WERI-Rb-1 (cell line): Measurements from ENCODE around the gene EPO.

Experiments
- DNase-seq: peaks from one replicate; pipeline ENCODE4 v3.0.0-alpha.2; 2020
- H3K27ac ChIP-seq: fragments of 250-450 bp; sonication (Bioruptor Pico); 2 replicates; pipeline ENCODE4 v1.5.1; 2020; ENCODE audit warnings: mild to moderate bottlenecking, moderate library complexity
- H3K27me3 ChIP-seq: fragments of 250-450 bp; sonication (Bioruptor Pico); 2 replicates; pipeline ENCODE4 v1.5.1; 2021; ENCODE audit warnings: mild to moderate bottlenecking, low read depth, moderate library complexity; ENCODE audit not compliant: insufficient read depth, severe bottlenecking
- H3K36me3 ChIP-seq: fragments of 250-450 bp; sonication (Bioruptor Pico); 2 replicates; pipeline ENCODE4 v1.5.1; 2020; ENCODE audit warnings: mild to moderate bottlenecking, moderate library complexity
- H3K4me3 ChIP-seq: 2 replicates; pipeline ENCODE4 v1.5.1; 2011; ENCODE audit warnings: low read depth, mild to moderate bottlenecking, control low read depth, low read length
- H3K9me3 ChIP-seq: fragments of 250-450 bp; sonication (Bioruptor Pico); 2 replicates; pipeline ENCODE4 v1.5.1; 2021; ENCODE audit warnings: mild to moderate bottlenecking, moderate library complexity; ENCODE audit not compliant: severe bottlenecking
- TF ChIP-seq, protein P1 (sequence below): IDR thresholded peaks from 2 replicates; pipeline ENCODE4 v1.5.1; 2011; ENCODE audit warnings: low read depth, mild to moderate bottlenecking, control low read depth, inconsistent platforms, low read length

EPO gene

DNA sequence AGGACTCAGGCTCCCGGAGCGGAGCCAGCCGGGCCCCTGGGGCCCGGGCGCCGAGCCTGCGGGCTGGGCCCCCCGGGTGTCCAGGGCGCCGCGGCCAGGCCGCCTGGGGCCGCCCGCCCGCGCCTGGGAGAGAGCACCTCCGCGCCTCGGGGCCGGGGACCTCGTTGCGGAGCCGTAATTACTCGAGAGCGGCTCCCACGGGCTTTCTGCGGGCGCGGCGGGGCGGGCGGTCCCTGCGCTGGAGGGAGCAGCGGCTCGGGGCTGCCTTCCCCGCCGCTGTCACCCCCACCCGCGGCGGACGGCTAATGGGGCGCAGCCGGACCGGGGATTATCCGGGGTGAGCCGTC, 45.2 kb upstream of the EPO start:
- DNase-seq = no peak
- Histone ChIP-seq H3K27me3 (no peaks in the 10 kb centered on the region), H3K27ac (no peak overlapping the region), H3K4me3 (peak overlapping the region; percentile 94), H3K9me3 (no peaks in the 10 kb centered on the region), H3K36me3 (peaks cover 32% of the 10 kb centered on the region)
- TF ChIP-seq, protein P1, sequence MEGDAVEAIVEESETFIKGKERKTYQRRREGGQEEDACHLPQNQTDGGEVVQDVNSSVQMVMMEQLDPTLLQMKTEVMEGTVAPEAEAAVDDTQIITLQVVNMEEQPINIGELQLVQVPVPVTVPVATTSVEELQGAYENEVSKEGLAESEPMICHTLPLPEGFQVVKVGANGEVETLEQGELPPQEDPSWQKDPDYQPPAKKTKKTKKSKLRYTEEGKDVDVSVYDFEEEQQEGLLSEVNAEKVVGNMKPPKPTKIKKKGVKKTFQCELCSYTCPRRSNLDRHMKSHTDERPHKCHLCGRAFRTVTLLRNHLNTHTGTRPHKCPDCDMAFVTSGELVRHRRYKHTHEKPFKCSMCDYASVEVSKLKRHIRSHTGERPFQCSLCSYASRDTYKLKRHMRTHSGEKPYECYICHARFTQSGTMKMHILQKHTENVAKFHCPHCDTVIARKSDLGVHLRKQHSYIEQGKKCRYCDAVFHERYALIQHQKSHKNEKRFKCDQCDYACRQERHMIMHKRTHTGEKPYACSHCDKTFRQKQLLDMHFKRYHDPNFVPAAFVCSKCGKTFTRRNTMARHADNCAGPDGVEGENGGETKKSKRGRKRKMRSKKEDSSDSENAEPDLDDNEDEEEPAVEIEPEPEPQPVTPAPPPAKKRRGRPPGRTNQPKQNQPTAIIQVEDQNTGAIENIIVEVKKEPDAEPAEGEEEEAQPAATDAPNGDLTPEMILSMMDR = no peak

DNA sequence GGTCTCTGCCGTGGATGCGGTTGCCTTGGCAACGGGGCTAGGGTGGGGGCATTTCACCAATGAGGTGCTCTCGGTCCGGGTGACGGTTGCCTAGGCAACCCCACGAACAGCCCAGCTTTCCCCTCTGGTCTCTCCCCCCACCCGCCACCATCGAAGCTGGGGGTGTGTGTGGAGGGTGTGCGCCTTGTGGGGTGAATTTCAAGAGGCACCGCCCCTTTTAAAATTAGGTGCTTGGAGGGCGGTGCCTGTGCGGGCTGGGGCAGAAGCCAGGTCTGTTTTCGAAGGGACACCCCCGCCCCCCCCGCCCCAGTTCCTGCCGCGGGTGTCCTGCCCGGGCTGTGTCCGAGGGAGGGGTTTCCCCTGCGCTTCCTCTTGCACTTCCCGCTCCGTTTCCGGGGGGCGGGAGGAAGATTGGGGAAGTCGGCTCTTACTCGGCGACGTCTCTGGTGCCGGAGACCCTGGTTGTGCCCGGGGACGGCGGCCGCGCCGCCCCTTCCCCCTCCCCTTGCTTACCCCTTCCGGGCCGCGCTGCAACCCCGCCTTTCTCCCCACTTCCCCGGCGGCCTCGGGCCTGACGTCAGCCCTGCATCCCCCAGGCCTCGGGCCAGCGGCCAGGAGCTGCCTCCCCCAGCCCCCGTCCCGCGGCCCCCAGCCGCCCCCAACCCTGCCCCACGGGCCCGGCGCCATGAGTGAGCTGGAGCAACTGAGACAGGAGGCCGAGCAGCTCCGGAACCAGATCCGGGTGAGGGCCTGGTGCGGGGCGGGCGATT, 44.5 kb upstream of the EPO start:
- Histone ChIP-seq H3K27me3 (no peaks in the 10 kb centered on the region), H3K9me3 (no peaks in the 10 kb centered on the region), H3K4me3 (peak overlapping the region; percentile 94), H3K36me3 (peaks cover 39% of the 10 kb centered on the region), H3K27ac (no peak overlapping the region)
- TF ChIP-seq, protein P1 = no peak
- peak; percentile 44 for DNase-seq

DNA sequence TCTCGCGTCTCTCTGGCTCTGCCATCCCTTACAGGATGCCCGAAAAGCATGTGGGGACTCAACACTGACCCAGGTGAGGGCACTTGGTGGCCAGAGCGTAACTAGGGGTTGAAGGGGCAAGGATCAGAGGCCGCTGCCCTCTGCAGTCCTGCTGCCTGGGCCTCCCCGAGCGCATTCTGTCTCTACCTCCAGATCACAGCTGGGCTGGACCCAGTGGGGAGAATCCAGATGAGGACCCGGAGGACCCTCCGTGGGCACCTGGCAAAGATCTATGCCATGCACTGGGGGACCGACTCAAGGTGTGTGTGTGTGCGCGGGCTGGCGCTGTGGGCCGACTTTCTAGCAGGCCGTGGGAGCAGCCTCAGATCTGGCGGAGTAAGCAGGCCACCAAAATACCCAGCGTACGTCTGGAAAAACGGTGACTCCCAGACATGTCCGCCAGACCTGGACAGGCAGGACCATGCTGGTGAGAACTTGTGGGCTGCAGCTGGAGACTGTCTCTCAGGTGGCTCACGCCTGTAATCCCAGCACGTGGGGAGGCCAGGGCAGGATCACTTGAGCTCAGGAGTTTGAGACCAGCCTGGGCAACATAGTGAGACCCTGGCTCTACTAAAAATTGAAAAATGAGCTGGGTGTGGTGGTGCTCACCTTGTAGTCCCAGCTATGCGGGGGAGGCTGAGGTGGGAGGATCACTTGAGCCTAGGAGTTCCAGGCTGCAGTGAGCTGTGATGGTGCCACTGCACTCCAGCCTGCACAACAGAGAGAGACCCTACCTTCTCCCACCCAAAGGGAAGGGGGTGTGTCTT, 43.6 kb upstream of the EPO start:
- Histone ChIP-seq H3K4me3 (no peak overlapping the region), H3K36me3 (peaks cover 45% of the 10 kb centered on the region)
- TF ChIP-seq, protein P1 = no peak

DNA sequence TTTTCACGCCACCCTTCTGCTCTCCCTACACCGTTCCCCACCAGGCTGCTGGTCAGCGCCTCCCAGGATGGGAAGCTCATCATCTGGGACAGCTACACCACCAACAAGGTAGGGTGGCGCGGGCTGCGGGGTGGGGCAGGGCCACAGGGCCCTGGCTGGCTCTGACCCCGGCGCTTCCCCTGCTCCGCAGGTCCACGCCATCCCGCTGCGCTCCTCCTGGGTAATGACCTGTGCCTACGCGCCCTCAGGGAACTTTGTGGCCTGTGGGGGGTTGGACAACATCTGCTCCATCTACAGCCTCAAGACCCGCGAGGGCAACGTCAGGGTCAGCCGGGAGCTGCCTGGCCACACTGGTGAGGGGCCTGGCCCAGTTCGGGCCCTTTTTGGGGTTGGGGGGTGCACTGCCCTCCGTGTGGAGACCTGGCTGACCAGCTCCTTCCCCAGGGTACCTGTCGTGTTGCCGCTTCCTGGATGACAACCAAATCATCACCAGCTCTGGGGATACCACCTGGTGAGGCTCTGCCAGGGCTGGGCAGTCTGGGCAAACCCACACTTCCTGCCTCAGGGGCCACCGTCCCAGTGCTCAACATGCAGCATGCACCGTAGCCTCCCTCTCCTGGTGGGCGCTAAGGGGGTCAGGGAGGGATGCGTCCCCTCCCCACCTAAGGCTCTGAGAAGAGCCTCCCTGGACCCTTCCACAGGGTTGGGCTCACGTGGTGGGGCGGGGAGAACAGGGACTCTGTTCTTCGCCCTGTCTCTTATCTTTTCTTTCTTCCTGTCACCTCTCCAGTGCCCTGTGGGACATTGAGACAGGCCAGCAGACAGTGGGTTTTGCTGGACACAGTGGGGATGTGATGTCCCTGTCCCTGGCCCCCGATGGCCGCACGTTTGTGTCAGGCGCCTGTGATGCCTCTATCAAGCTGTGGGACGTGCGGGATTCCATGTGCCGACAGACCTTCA, 42.7 kb upstream of the EPO start:
- H3K27ac ChIP-seq = no peak overlapping the region
- no peaks in the 10 kb centered on the region for H3K27me3 ChIP-seq
- no peak overlapping the region for H3K4me3 ChIP-seq
- peaks cover 54% of the 10 kb centered on the region for H3K36me3 ChIP-seq
- H3K9me3 ChIP-seq = no peaks in the 10 kb centered on the region
- TF ChIP-seq, protein P1 = no peak
- no peak for DNase-seq

More for the DNA sequence above, 43.6 kb upstream of the EPO start:
- Histone ChIP-seq H3K27me3 (no peaks in the 10 kb centered on the region), H3K9me3 (no peaks in the 10 kb centered on the region), H3K27ac (no peak overlapping the region)
- DNase-seq = no peak

DNA sequence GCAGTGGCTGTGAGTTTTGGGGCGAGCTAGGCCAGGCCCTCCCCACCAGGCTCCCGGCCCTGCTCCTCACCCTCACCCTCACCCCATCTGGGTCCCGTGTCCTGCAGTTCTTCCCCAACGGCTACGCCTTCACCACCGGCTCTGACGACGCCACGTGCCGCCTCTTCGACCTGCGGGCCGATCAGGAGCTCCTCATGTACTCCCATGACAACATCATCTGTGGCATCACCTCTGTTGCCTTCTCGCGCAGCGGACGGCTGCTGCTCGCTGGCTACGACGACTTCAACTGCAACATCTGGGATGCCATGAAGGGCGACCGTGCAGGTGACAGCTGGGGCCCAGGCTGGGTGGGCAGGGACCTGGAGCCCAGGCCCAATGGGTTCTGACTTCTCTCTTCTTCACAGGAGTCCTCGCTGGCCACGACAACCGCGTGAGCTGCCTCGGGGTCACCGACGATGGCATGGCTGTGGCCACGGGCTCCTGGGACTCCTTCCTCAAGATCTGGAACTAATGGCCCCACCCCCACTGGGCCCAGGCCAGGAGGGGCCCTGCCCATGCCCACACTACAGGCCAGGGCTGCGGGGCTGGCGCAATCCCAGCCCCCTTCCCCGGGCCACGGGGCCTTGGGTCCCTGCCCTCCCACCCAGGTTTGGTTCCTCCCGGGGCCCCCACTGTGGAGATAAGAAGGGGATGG, 41.8 kb upstream of the EPO start:
- H3K9me3 ChIP-seq = no peaks in the 10 kb centered on the region
- no peak overlapping the region; the same call in 1 of the 2 replicates for H3K27ac ChIP-seq
- TF ChIP-seq, protein P1 = no peak
- H3K4me3 ChIP-seq = no peak overlapping the region
- no peaks in the 10 kb centered on the region for H3K27me3 ChIP-seq
- H3K36me3 ChIP-seq = peaks cover 62% of the 10 kb centered on the region
- no peak for DNase-seq
